ENCODE results near the gene NOD2. TPM values are rescaled to one million over a fixed set of nuclear protein-coding genes. Genes with fewer than 3 reads are reported as not detected.

The NOD2 gene
- total RNA-seq, 1 experiment from 2014 or later, result 0.07 TPM

DNA sequence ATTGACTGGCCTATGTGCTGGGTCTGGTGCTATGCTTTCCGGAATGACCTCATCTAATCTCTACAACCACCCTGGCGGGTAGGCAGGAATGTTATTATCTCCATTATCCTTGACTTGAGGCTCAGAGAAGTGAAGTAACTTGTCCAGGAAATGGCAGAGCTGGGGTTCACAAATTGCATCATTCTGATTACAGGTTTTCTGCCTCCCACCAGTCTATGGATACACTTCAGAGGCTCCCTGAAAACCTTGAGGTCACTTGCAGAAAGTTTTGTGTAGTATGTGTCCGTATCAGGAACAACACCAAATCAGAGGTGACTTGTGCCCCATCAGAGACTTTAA lies 19.1 kb downstream of the NOD2 start:
- Histone ChIP-seq H3K9ac (ENCODE audit: low read length) (no peak overlapping the region), H3F3A (ENCODE audit: low read length, unreplicated experiment) (no peaks in the 10 kb centered on the region), H3K36me3 (ENCODE audit: low read depth, low read length) (no peaks in the 10 kb centered on the region), H3K4me1 (ENCODE audit: insufficient read depth, low read length) (no peaks in the 10 kb centered on the region), H3K27me3 (ENCODE audit: low read length) (no peaks in the 10 kb centered on the region), H3K9me3 (ENCODE audit: low read length) (no peaks in the 10 kb centered on the region), H3K4me2 (ENCODE audit: low read length) (no peak overlapping the region), H3K79me2 (ENCODE audit: low read length) (no peaks in the 10 kb centered on the region), H4K20me1 (ENCODE audit: low read length) (no peaks in the 10 kb centered on the region), H3K4me3 (ENCODE audit: low read length) (no peak overlapping the region), H3K9me2 (replicated peaks; ENCODE audit: low read length) (no peaks in the 10 kb centered on the region), H2AFZ (ENCODE audit: low read length) (no peak overlapping the region), H3K27ac (ENCODE audit: low read length) (no peak overlapping the region)
- BruUV-seq (replicated peaks), result no TSS peak
- TF ChIP-seq EZH2phosphoT487 (IDR thresholded peaks at IDR 0.05; ENCODE audit: borderline replicate concordance, low read length), result no peak
- TF ChIP-seq, protein P1, sequence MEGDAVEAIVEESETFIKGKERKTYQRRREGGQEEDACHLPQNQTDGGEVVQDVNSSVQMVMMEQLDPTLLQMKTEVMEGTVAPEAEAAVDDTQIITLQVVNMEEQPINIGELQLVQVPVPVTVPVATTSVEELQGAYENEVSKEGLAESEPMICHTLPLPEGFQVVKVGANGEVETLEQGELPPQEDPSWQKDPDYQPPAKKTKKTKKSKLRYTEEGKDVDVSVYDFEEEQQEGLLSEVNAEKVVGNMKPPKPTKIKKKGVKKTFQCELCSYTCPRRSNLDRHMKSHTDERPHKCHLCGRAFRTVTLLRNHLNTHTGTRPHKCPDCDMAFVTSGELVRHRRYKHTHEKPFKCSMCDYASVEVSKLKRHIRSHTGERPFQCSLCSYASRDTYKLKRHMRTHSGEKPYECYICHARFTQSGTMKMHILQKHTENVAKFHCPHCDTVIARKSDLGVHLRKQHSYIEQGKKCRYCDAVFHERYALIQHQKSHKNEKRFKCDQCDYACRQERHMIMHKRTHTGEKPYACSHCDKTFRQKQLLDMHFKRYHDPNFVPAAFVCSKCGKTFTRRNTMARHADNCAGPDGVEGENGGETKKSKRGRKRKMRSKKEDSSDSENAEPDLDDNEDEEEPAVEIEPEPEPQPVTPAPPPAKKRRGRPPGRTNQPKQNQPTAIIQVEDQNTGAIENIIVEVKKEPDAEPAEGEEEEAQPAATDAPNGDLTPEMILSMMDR (conservative IDR thresholded peaks at IDR 0.05; ENCODE audit: low read depth, low read length), result no peak
- TF ChIP-seq EZH2 (IDR thresholded peaks at IDR 0.05; ENCODE audit: low read length, unreplicated experiment), result no peak
- no peak for ATAC-seq
- no peak for DNase-seq
- POLR2A ChIA-PET (ENCODE audit: unreplicated experiment), result no interaction called here
- CTCF ChIA-PET, result no interaction called here
- intact Hi-C loops (cut with micrococcal nuclease), result no loop called here

DNA sequence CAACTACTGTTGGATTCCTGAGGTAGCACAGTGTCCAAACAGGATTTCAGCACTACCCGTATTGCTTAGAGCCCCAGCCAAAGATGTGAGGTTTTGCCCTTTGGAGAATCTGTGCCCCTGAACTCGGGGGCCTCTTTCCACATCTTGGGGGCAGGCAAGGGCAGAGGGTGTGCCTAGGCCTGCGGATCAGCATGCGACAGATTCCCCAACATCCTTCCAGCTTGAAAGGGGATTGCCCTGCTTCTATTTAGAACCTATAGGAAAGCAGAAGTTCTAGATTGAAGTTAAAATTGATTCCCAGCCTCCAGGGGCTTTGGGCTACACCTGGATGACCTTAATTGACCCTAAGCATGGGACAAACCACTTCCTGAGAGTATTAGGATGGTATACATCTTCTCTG lies 19.6 kb downstream of the NOD2 start:
- ATAC-seq (no peak), DNase-seq (no peak)
- no peaks in the 10 kb centered on the region for H3K36me3 ChIP-seq (ENCODE audit: low read depth, low read length)
- H4K20me1 ChIP-seq (ENCODE audit: low read length), result no peaks in the 10 kb centered on the region
- POLR2A ChIA-PET (ENCODE audit: unreplicated experiment), result no interaction called here
- CTCF ChIA-PET, result no interaction called here
- TF ChIP-seq EZH2phosphoT487 (IDR thresholded peaks at IDR 0.05; ENCODE audit: borderline replicate concordance, low read length), result no peak
- TF ChIP-seq EZH2 (IDR thresholded peaks at IDR 0.05; ENCODE audit: low read length, unreplicated experiment), result no peak
- intact Hi-C loops (cut with micrococcal nuclease), result no loop called here
- H3K4me1 ChIP-seq (ENCODE audit: insufficient read depth, low read length), result no peaks in the 10 kb centered on the region
- no peaks in the 10 kb centered on the region for H3K27me3 ChIP-seq (ENCODE audit: low read length)
- H3K9me3 ChIP-seq (ENCODE audit: low read length), result no peaks in the 10 kb centered on the region
- no peak overlapping the region for H2AFZ ChIP-seq (ENCODE audit: low read length)
- H3K79me2 ChIP-seq (ENCODE audit: low read length), result no peaks in the 10 kb centered on the region
- H3K4me3 ChIP-seq (ENCODE audit: low read length), result no peak overlapping the region
- H3K4me2 ChIP-seq (ENCODE audit: low read length), result no peak overlapping the region
- H3K9me2 ChIP-seq (replicated peaks; ENCODE audit: low read length), result no peaks in the 10 kb centered on the region
- H3F3A ChIP-seq (ENCODE audit: low read length, unreplicated experiment), result no peaks in the 10 kb centered on the region
- no peak overlapping the region for H3K9ac ChIP-seq (ENCODE audit: low read length)
- no TSS peak for BruUV-seq (replicated peaks)
- no peak overlapping the region for H3K27ac ChIP-seq (ENCODE audit: low read length)

DNA sequence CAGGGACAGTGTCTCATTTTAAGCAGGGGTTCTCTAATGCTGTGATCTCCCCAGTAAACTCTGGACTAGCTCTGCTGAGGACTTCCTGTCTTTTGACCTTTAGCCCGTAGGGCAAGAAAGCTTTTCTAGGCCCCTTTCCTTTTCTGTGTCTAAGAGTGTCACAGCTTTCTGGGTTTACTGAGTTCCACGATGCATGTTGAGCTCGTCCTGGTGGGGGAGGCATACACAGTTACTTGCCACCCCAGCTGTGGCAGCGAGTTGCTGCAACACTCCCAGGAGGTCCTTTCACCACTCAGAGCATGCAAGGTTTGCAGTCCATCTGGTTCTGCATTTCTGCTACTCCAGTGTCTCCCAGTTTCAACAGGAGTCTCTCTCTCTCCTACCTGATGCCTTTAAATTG lies 23.7 kb downstream of the NOD2 start:
- no peaks in the 10 kb centered on the region for H3F3A ChIP-seq (ENCODE audit: low read length, unreplicated experiment)
- no peaks in the 10 kb centered on the region for H3K9me3 ChIP-seq (ENCODE audit: low read length)
- ChIA-PET CTCF (no interaction called here), POLR2A (ENCODE audit: unreplicated experiment) (no interaction called here)
- H3K27ac ChIP-seq (ENCODE audit: low read length), result no peak overlapping the region
- no peak overlapping the region for H3K9ac ChIP-seq (ENCODE audit: low read length)
- BruUV-seq (replicated peaks), result no TSS peak
- intact Hi-C loops (cut with micrococcal nuclease), result no loop called here
- H3K4me1 ChIP-seq (ENCODE audit: insufficient read depth, low read length), result peaks cover 11% of the 10 kb centered on the region
- no peaks in the 10 kb centered on the region for H4K20me1 ChIP-seq (ENCODE audit: low read length)
- ATAC-seq, result no peak
- no peak for TF ChIP-seq EZH2 (IDR thresholded peaks at IDR 0.05; ENCODE audit: low read length, unreplicated experiment)
- no peak for TF ChIP-seq EZH2phosphoT487 (IDR thresholded peaks at IDR 0.05; ENCODE audit: borderline replicate concordance, low read length)
- TF ChIP-seq, protein P1 (conservative IDR thresholded peaks at IDR 0.05; ENCODE audit: low read depth, low read length), result no peak
- no peaks in the 10 kb centered on the region for H3K36me3 ChIP-seq (ENCODE audit: low read depth, low read length)
- no peaks in the 10 kb centered on the region for H3K9me2 ChIP-seq (replicated peaks; ENCODE audit: low read length)
- no peak for DNase-seq
- no peak overlapping the region for H3K4me3 ChIP-seq (ENCODE audit: low read length)
- no peak overlapping the region for H3K4me2 ChIP-seq (ENCODE audit: low read length)
- H2AFZ ChIP-seq (ENCODE audit: low read length), result no peak overlapping the region
- no peaks in the 10 kb centered on the region for H3K27me3 ChIP-seq (ENCODE audit: low read length)
- no peaks in the 10 kb centered on the region for H3K79me2 ChIP-seq (ENCODE audit: low read length)

Data from PC-3 (cell line).